ENCODE data around the gene CDC37L1.

DNA sequence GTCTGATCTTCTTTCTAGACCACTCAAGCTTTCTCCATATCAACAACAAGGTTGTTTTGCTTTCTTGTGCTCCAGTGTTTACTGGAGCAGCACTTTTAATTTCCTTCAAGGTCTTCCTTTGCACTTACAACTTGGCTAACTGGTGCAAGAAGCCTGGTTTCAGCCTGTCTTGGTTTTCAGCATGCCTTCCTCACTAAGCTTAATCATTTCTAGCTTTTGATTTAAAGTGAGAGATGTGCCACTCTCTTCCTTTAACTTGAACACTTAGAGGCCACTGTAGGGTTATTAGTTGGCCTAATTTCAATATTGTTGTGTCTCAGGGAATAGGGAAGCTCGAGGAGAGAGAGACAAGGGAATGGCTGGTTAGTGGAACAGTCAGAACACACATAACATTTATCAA lies 48.2 kb downstream of the CDC37L1 start:
- no peak for TF ChIP-seq CTCF (conservative IDR thresholded peaks at IDR 0.05 in 1 of 2, IDR thresholded peaks at IDR 0.05 in 1 of 2; ENCODE audit: low read depth in 1 of 2, low read length in 2 of 2)
- no peak for TF ChIP-seq EZH2 (IDR thresholded peaks at IDR 0.05; ENCODE audit: low read length, missing control alignments)
